ENCODE measurements around the gene ATP8A2. TPM values are rescaled to one million over a fixed set of nuclear protein-coding genes. Genes with fewer than 3 reads are reported as not detected.

Gene ATP8A2
- total RNA-seq, 2 donors from 2014 or later: 0.10 to 0.64 TPM

- DNase-seq: no peak
- intact Hi-C loops (cut with DNase I): no loop called here
Observed at GRCh38 chr13:25493931-25494640, 122.3 kb downstream of the ATP8A2 start.

GRCh38 chr13:25494698-25495411 is 123.1 kb downstream of the ATP8A2 start:
- intact Hi-C loops (cut with DNase I): no loop called here
- DNase-seq: no peak
- Histone ChIP-seq H3K4me3 (no peak overlapping the region), H3K36me3 (no peaks in the 10 kb centered on the region), H3K27me3 (no peaks in the 10 kb centered on the region), H3K27ac (no peak overlapping the region), H3K9me3 (no peaks in the 10 kb centered on the region), H3K4me1 (no peaks in the 10 kb centered on the region), H3K9ac (ENCODE audit: low read depth in 2 of 2, low read length in 2 of 2) (no peak overlapping the region)
- no peak for TF ChIP-seq CTCF (IDR thresholded peaks at IDR 0.05)

More at GRCh38 chr13:25493931-25494640, 122.3 kb downstream of the ATP8A2 start:
- Histone ChIP-seq H3K9me3 (no peaks in the 10 kb centered on the region), H3K27me3 (no peaks in the 10 kb centered on the region), H3K4me3 (no peak overlapping the region), H3K9ac (ENCODE audit: low read depth in 2 of 2, low read length in 2 of 2) (no peak overlapping the region), H3K4me1 (no peaks in the 10 kb centered on the region), H3K36me3 (no peaks in the 10 kb centered on the region), H3K27ac (no peak overlapping the region)
- no peak for TF ChIP-seq CTCF (IDR thresholded peaks at IDR 0.05)

- H3K4me3 ChIP-seq: no peak overlapping the region
- H3K27ac ChIP-seq: no peak overlapping the region
- no peaks in the 10 kb centered on the region for H3K27me3 ChIP-seq
- H3K36me3 ChIP-seq: no peaks in the 10 kb centered on the region
- H3K9ac ChIP-seq (ENCODE audit: low read depth in 2 of 2, low read length in 2 of 2): no peak overlapping the region
- no peaks in the 10 kb centered on the region for H3K4me1 ChIP-seq
- intact Hi-C loops (cut with DNase I): no loop called here
- no peak for TF ChIP-seq CTCF (IDR thresholded peaks at IDR 0.05)
- DNase-seq: no peak
- H3K9me3 ChIP-seq: no peaks in the 10 kb centered on the region
Observed at GRCh38 chr13:25501231-25501630, 129.5 kb downstream of the ATP8A2 start.

- no peak for TF ChIP-seq CTCF (IDR thresholded peaks at IDR 0.05)
- no peak overlapping the region for H3K4me3 ChIP-seq
- intact Hi-C loops (cut with DNase I): no loop called here
Observed at GRCh38 chr13:25502031-25502430, 130.3 kb downstream of the ATP8A2 start.

GRCh38 chr13:25502551-25502950 is 130.8 kb downstream of the ATP8A2 start:
- Histone ChIP-seq H3K27me3 (no peaks in the 10 kb centered on the region), H3K9ac (ENCODE audit: low read depth in 2 of 2, low read length in 2 of 2) (no peak overlapping the region), H3K27ac (no peak overlapping the region), H3K9me3 (no peaks in the 10 kb centered on the region), H3K4me1 (no peaks in the 10 kb centered on the region), H3K4me3 (no peak overlapping the region), H3K36me3 (no peaks in the 10 kb centered on the region)
- no peak for DNase-seq
- intact Hi-C loops (cut with DNase I): no loop called here
- TF ChIP-seq CTCF (IDR thresholded peaks at IDR 0.05): no peak

More at GRCh38 chr13:25502031-25502430, 130.3 kb downstream of the ATP8A2 start:
- Histone ChIP-seq H3K4me1 (no peaks in the 10 kb centered on the region), H3K36me3 (no peaks in the 10 kb centered on the region), H3K9ac (ENCODE audit: low read depth in 2 of 2, low read length in 2 of 2) (no peak overlapping the region), H3K9me3 (no peaks in the 10 kb centered on the region), H3K27ac (no peak overlapping the region), H3K27me3 (no peaks in the 10 kb centered on the region)
- no peak for DNase-seq
